ENCODE measurements around the gene ATG4C. TPM values are rescaled to one million over a fixed set of nuclear protein-coding genes. Genes with fewer than 3 reads are reported as not detected.
A peak's percentile ranks its signal among the peaks of the same experiment; 100 is the strongest.
"Not testable (repeated sequence)": the region's sequence is repeated elsewhere in the genome, so short reads cannot be mapped to it uniquely, and the experiment has no call there.

Gene ATG4C
- total RNA-seq, 1 donor from 2014 or later: 11.5 TPM

- ATAC-seq (ENCODE audit: poor library complexity); DNase-seq; intact Hi-C loops (cut with DNase I): not testable (repeated sequence)
Measured at GRCh38 chr1:62768551-62768950, 15.4 kb upstream of the ATG4C start.

- no peak for ATAC-seq (ENCODE audit: poor library complexity)
- intact Hi-C loops (cut with DNase I): no loop called here
- no peak for DNase-seq
Measured at GRCh38 chr1:62772607-62773295, 11.2 kb upstream of the ATG4C start.

- no peak for ATAC-seq (ENCODE audit: poor library complexity)
- DNase-seq: no peak
Measured at GRCh38 chr1:62774006-62774405, 9.9 kb upstream of the ATG4C start.

GRCh38 chr1:62774971-62775595 is 8.8 kb upstream of the ATG4C start:
- intact Hi-C loops (cut with DNase I): no loop called here
- no peak for DNase-seq
- no peak for ATAC-seq (ENCODE audit: poor library complexity)

More at GRCh38 chr1:62774006-62774405, 9.9 kb upstream of the ATG4C start:
- intact Hi-C loops (cut with DNase I): no loop called here

DNA sequence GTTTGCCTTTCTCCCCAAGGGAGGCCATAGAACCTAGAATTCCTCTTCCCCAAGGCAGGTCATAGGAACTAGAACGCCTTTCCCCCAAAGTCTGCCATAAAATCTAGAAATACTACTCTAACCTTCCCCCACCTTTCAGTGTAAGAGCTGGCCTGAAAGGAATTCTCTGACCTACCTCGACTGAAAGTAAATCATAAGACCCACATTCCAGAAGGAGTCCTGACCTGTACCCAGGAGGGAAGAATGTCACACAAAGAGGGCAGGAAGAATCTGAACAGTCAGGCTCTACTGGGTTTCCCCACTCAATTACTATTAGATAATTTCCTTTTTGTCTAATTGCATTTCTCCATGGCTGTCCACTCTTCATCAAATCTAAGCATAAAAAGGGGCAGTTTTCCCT is 5.7 kb upstream of the ATG4C start:
- no peak for ATAC-seq (ENCODE audit: poor library complexity)
- intact Hi-C loops (cut with DNase I): no loop called here
- no peak for DNase-seq

- DNase-seq (no peak), ATAC-seq (ENCODE audit: poor library complexity) (no peak)
- intact Hi-C loops (cut with DNase I): no loop called here
Measured at GRCh38 chr1:62781841-62782543, 1.9 kb upstream of the ATG4C start.

GRCh38 chr1:62782544-62783212 is 1.3 kb upstream of the ATG4C start:
- intact Hi-C loops (cut with DNase I); ATAC-seq (ENCODE audit: poor library complexity); DNase-seq: not testable (repeated sequence)

- no peak for DNase-seq
- peak; percentile 40 for ATAC-seq (ENCODE audit: poor library complexity)
- intact Hi-C loops (cut with DNase I): no loop called here
Measured at GRCh38 chr1:62784509-62785365, 805 bp downstream of the ATG4C start.

DNA sequence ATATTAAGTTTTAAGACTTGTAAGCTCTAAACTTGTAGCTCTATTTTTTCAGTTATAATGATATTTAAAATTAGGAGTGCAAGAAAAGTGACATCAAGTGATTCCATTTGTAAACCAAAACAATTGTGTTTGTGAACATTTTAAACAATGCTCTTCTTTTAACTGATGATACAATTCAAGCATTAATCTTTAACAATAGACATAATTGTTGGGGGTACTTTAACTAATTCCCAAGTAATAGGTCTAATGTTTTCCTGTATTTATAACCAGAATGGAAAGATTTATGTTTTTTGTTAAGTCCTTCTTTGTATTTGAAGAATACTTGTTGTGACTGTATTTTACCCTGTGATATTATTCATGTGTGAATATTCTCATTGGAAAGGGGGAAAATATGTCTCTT is 6.8 kb downstream of the ATG4C start:
- no peak for DNase-seq
- intact Hi-C loops (cut with DNase I): no loop called here

DNA sequence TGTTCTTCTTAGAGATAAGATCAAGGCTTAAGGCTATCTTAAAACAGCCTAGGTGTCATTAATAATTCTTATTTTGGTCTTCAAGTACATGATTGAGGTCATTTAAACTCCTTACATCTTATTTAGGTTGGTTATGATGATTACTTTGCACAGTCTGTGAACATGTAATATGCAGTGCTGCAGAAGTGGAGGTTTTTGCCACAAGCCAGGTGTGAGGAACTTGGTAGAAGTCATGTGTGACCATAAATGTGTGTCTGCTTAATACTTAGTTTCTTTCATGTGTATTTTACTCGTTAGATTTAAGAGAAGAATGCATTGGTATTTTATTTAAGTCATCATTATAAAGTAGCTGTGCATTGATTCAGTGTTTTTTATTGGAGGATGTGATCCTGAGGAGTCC is 10.1 kb downstream of the ATG4C start:
- intact Hi-C loops (cut with DNase I): no loop called here
- DNase-seq: no peak
- no peak for ATAC-seq (ENCODE audit: poor library complexity)

More for the DNA sequence above, 6.8 kb downstream of the ATG4C start:
- ATAC-seq (ENCODE audit: poor library complexity): no peak

DNA sequence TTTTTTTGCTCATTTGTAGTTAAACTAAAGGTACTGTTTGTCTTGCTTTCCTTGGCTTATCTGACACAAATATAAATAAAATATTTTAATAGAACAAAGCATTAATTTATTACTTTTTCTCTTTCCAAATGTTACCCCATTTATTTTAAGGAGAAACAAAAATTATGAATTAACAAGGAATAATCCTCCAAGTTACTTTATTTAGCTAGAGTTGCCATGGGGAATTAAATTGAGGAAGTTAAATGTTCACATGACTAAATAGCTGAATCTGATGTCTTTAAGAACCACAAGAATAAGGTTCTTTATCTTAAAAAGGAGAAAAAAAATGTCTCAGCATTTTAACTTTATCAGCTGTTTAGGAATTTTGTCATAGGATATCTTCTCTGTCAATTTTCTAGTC is 12.3 kb downstream of the ATG4C start:
- no peak for DNase-seq
- intact Hi-C loops (cut with DNase I): no loop called here
- no peak for ATAC-seq (ENCODE audit: poor library complexity)

GRCh38 chr1:62799688-62800087 is 15.8 kb downstream of the ATG4C start:
- intact Hi-C loops (cut with DNase I): no loop called here
- ATAC-seq (ENCODE audit: poor library complexity): no peak
- DNase-seq: no peak

DNA sequence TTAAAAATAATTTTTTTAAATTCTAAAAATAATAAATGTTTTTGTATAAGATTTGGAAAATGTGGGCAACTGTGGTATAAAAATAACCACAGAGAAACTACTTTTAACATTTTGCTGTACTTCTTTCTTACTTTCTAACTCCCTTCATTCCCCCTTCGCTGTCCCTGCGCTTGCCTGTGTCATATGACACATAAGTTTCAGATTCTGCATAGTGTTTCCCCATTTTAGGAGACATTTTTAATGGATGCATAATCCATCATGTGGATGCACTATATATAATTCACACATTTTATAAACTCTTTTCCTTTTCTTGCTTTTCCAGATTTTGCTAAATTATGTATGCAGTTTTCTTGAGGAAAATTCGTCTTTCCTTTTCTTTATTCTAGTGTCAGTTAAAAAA is 16.3 kb downstream of the ATG4C start:
- DNase-seq: no peak
- no peak for ATAC-seq (ENCODE audit: poor library complexity)
- intact Hi-C loops (cut with DNase I): no loop called here

DNA sequence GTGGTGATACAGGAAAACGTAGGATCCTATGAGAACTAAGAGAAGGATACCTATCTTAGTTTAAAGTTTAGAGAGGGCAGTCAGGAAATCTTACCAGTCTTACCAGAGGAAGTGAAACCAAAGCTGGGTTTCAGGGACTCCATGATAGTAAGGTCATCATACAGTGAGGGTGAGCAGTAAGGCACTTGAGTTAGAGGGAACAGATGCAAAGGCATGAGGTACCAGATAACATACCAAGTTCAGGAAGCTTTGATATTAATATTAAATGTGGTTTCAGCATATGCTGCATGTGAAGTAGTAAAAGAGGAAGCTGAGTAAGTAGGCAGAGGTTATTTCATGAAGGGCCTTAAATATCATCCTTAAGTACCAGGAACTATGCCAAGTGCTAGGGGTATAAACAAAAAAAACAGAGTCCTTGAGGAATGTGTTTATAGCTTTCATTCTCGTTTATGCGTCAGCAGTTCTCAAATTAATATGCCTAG is 16.9 kb downstream of the ATG4C start:
- ATAC-seq (ENCODE audit: poor library complexity): peak; percentile 57
- DNase-seq: no peak
- intact Hi-C loops (cut with DNase I): no loop called here

DNA sequence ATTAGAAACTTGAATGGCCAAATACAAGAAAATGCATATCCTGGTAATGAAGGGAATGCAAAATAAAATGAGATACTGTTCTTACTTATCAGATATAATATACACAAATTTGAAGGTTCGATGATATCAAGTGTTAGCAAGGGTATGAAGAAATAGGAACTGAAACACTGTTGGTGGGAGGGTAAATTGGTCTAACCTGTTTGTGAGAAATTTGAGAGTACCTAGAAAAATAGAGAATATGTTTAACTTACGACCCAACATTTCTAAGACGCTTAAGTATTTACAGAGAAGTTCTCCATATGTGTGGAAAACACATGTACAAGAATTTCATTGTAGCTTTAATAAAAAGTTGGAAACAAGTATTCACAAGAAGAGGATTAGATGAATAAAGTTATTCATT is 25.9 kb downstream of the ATG4C start:
- intact Hi-C loops (cut with DNase I): no loop called here
- ATAC-seq (ENCODE audit: poor library complexity) (no peak), DNase-seq (no peak)

DNA sequence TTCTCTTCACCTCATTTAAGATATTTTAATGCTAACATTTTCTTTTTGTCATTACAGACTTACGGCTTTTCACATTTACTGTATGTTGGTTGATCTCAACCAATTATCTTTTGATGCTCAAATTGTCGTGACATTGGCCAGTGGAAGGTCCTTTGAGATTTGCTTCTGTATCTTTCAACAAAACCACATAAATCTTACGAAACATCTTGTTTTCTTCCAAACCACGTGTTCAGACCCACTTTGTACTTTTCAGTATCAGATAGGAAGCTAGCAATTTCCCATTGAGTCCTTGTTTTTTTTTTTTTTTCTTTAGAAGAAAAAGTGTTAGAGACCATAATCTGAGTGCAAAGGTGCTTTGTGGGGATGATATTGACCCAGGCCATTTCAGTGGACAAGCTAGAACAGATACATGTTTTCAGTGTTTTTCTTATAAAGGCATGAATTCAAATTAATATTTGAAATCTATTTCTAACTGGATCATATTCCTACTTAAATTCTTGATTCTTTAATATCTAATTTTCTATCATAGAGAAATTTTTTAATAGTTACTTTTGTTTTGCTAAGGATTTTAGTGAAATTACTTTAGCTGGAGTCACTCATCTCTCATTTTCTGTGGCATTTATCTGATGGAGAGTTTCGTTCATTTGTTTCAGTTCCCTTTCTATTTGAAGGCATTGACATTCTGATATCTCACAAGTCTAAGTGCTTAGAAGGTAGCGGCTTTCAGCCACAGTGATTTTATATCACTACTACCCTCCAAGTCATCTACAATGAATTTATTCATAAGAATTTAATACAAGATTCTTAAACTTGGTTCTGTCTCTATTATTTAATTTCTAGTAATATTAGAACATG is 26.7 kb downstream of the ATG4C start:
- intact Hi-C loops (cut with DNase I): no loop called here
- no peak for DNase-seq
- no peak for ATAC-seq (ENCODE audit: poor library complexity)

- intact Hi-C loops (cut with DNase I): no loop called here
- DNase-seq: no peak
- ATAC-seq (ENCODE audit: poor library complexity): no peak
Measured at GRCh38 chr1:62823556-62823955, 39.6 kb downstream of the ATG4C start.

- DNase-seq: no peak
- intact Hi-C loops (cut with DNase I): no loop called here
- ATAC-seq (ENCODE audit: poor library complexity): no peak
Measured at GRCh38 chr1:62826901-62827300, 43.0 kb downstream of the ATG4C start.
